Lung (tissue), 12 donors: Measurements from ENCODE around the gene ASPRV1. TPM values are rescaled to one million over a fixed set of nuclear protein-coding genes. Genes with fewer than 3 reads are reported as not detected.

Experiments used
- ATAC-seq: fragments of 200-7000 bp; cut with Tn5 transposase; one replicate; pipeline ENCODE4 v1.9.1; 2020; ENCODE audit warnings: moderate number of reproducible peaks; ENCODE audit not compliant: insufficient read depth, low FRiP score
- DNase-seq, 3 donors: peaks; one replicate each; pipeline ENCODE4 v3.0.0-alpha.2; 2013 to 2017
- H3K27ac ChIP-seq, 2 donors: one replicate each; pipeline ENCODE4 v1.5.1; 2013; ENCODE audit warnings: mild to moderate bottlenecking in 2 of 2, moderate library complexity in 2 of 2, control low read depth in 1 of 2, inconsistent platforms in 1 of 2, low read depth in 1 of 2, low read length in 1 of 2
- H3K27me3 ChIP-seq, 3 donors: one replicate each; pipeline ENCODE4 v1.5.1; 2013; ENCODE audit warnings: low read length in 2 of 3; ENCODE audit not compliant: control insufficient read depth in 3 of 3, insufficient read depth in 3 of 3
- H3K36me3 ChIP-seq, 4 donors: one replicate each; pipeline ENCODE4 v1.5.1; 2013; ENCODE audit warnings: low read length in 4 of 4, mild to moderate bottlenecking in 1 of 4, moderate library complexity in 1 of 4; ENCODE audit not compliant: control insufficient read depth in 4 of 4, insufficient read depth in 4 of 4
- H3K4me1 ChIP-seq, 5 donors: one replicate each; pipeline ENCODE4 v1.5.1; 2013; ENCODE audit warnings: low read length in 5 of 5, mild to moderate bottlenecking in 2 of 5, moderate library complexity in 1 of 5; ENCODE audit not compliant: control insufficient read depth in 5 of 5, insufficient read depth in 5 of 5
- H3K4me3 ChIP-seq: one replicate; pipeline ENCODE4 v1.5.1; 2013; ENCODE audit warnings: mild to moderate bottlenecking, control low read depth, moderate library complexity
- H3K9ac ChIP-seq, 2 donors: one replicate each; pipeline ENCODE4 v1.5.1; 2013; ENCODE audit warnings: low read length in 2 of 2, control low read depth in 1 of 2; ENCODE audit not compliant: insufficient read depth in 1 of 2
- H3K9me3 ChIP-seq, 4 donors: one replicate each; pipeline ENCODE4 v1.5.1; 2013; ENCODE audit warnings: low read length in 3 of 4, mild to moderate bottlenecking in 1 of 4, moderate library complexity in 1 of 4; ENCODE audit not compliant: control insufficient read depth in 4 of 4, insufficient read depth in 3 of 4
- CTCF ChIP-seq: IDR thresholded peaks from 2 replicates; pipeline ENCODE4 v1.5.1; 2012; ENCODE audit warnings: mild to moderate bottlenecking; ENCODE audit errors: control extremely low read depth, extremely low read depth
- WGBS, 2 donors: extraction: QIAGEN DNeasy Blood & Tissue Kit; methylation state at CpG; one replicate each; pipeline ENCODE4 v1.1.7; 2013; 5-methylcytosine and 5-hydroxymethylcytosine counted together
- polyA plus RNA-seq, 2 donors: library from polyadenylated mRNA; stranded (reverse); fragments of 200-250 nt; gene quantifications; one replicate each; pipeline ENCODE4 v1.2.1, GENCODE V29; 2013
- total RNA-seq, 2 donors: library from RNA; depleted of rRNA in 1 of 2; stranded (reverse); fragments of >200 nt in 1 of 2; gene quantifications; one replicate each; pipeline ENCODE4 v1.2.1, GENCODE V29; 2014 to 2021
- donor health status: control.
- donor health status: control.
- donor health status: Bipolar disorder and iron deficiency.
- donor health status: healthy.
- donor health status: DM: yes; HTN: yes; CAD: no.

ASPRV1 gene
- total and polyA plus RNA-seq, 4 donors, result 0.94 to 2.9 (median 1.2) TPM

GRCh38 chr2:69969991-69970390 is 8.6 kb upstream of the ASPRV1 start:
- no peaks in the 10 kb centered on the region for H3K27me3 ChIP-seq
- 78 to 84% methylated on average over 4 of the region's 4 CpGs for WGBS, 2 donors
- no peak for TF ChIP-seq CTCF
- peak overlapping the region in 1 of 2 donors; percentile 11 for H3K9ac ChIP-seq
- no peak for ATAC-seq
- no peaks in the 10 kb centered on the region for H3K4me1 ChIP-seq
- no peak overlapping the region for H3K4me3 ChIP-seq
- no peak for DNase-seq
- no peaks in the 10 kb centered on the region for H3K9me3 ChIP-seq
- H3K36me3 ChIP-seq, result no peaks in the 10 kb centered on the region
- H3K27ac ChIP-seq, result no peak overlapping the region

- Histone ChIP-seq H3K9ac (no peak overlapping the region), H3K36me3 (no peaks in the 10 kb centered on the region), H3K4me3 (no peak overlapping the region), H3K27me3 (no peaks in the 10 kb centered on the region), H3K27ac (no peak overlapping the region), H3K9me3 (no peaks in the 10 kb centered on the region), H3K4me1 (no peaks in the 10 kb centered on the region)
- 91 to 93% methylated on average over 16 of the region's 16 CpGs for WGBS, 2 donors
- ATAC-seq (no peak), DNase-seq (no peak)
- no peak for TF ChIP-seq CTCF
Measured at GRCh38 chr2:69969126-69969983, 7.9 kb upstream of the ASPRV1 start.

- TF ChIP-seq CTCF, result no peak
- DNase-seq, result no peak
- Histone ChIP-seq H3K9me3 (no peaks in the 10 kb centered on the region), H3K27ac (no peak overlapping the region), H3K27me3 (no peaks in the 10 kb centered on the region), H3K4me3 (no peak overlapping the region), H3K36me3 (no peaks in the 10 kb centered on the region), H3K4me1 (no peaks in the 10 kb centered on the region), H3K9ac (no peak overlapping the region)
- 92 to 93% methylated on average over 10 of the region's 10 CpGs for WGBS, 2 donors
- no peak for ATAC-seq
Measured at GRCh38 chr2:69968609-69969008, 7.2 kb upstream of the ASPRV1 start.
